ENCODE data around the gene SLC25A19. TPM values are rescaled to one million over a fixed set of nuclear protein-coding genes. Genes with fewer than 3 reads are reported as not detected.
A peak's percentile ranks its signal among the peaks of the same experiment; 100 is the strongest.
"Not testable (repeated sequence)": the region's sequence is repeated elsewhere in the genome, so short reads cannot be mapped to it uniquely, and the experiment has no call there.

The SLC25A19 gene
- total RNA-seq, 1 donor = 5.9 TPM

- no peaks in the 10 kb centered on the region for H3K27me3 ChIP-seq (ENCODE audit: insufficient read depth, low read length)
- H3K9me3 ChIP-seq (ENCODE audit: low read depth, low read length) = no peaks in the 10 kb centered on the region
- peaks cover 69% of the 10 kb centered on the region for H3K4me1 ChIP-seq (ENCODE audit: insufficient read depth, low read length)
- no peak overlapping the region for H3K4me3 ChIP-seq (ENCODE audit: low read length)
These were observed 23.5 kb downstream of the SLC25A19 start for GRCh38 chr17:75265614-75266315.

DNA sequence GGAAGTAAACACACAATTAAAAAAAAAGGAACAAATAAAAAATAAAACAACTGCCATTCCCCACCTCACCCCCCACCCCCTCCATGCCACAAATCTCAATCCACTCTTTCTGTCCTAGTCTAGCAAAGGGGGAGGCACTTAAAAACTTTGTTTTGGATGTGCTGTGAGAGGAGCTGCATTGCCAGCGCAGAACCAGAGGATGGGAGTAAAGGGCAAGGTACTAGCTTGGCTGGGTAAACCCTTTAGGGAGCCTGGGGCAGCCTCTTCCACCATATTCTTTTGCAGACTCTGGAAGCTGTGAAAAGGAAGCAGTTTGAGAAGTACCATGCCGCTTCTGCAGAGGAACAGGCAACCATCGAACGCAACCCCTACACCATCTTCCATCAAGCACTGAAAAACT is 26.2 kb downstream of the SLC25A19 start:
- Histone ChIP-seq H3K4me1 (ENCODE audit: insufficient read depth, low read length) (peaks cover 69% of the 10 kb centered on the region), H3K9me3 (ENCODE audit: low read depth, low read length) (no peaks in the 10 kb centered on the region), H3K27me3 (ENCODE audit: insufficient read depth, low read length) (no peaks in the 10 kb centered on the region), H3K4me3 (ENCODE audit: low read length) (no peak overlapping the region)

DNA sequence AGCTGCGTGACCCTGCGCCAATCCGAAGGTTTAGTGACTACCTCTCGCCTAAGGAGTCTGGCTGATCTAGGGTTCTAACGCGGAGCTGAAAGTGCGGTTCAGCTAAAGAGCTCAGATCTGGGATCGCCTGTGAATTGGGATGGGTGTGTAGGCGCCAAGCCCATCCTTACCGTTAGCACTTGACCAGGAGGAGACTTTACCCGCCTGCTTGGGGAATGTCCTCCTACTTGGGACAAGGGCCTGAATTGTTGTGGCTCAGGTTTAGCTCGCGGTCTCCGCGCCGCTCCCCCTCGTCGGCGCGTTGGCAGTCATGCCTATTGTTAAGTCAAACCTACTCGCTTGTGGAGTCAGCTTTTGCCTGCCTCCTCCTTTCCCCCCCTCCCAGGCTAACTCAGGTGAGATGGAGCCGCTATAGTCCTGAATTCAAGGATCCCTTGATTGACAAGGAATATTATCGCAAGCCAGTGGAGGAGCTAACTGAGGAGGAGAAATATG is 27.1 kb downstream of the SLC25A19 start:
- Histone ChIP-seq H3K4me3 (ENCODE audit: low read length) (peak overlapping the region; percentile 94), H3K4me1 (ENCODE audit: insufficient read depth, low read length) (peaks cover 60% of the 10 kb centered on the region), H3K27me3 (ENCODE audit: insufficient read depth, low read length) (no peaks in the 10 kb centered on the region), H3K9me3 (ENCODE audit: low read depth, low read length) (no peaks in the 10 kb centered on the region)

DNA sequence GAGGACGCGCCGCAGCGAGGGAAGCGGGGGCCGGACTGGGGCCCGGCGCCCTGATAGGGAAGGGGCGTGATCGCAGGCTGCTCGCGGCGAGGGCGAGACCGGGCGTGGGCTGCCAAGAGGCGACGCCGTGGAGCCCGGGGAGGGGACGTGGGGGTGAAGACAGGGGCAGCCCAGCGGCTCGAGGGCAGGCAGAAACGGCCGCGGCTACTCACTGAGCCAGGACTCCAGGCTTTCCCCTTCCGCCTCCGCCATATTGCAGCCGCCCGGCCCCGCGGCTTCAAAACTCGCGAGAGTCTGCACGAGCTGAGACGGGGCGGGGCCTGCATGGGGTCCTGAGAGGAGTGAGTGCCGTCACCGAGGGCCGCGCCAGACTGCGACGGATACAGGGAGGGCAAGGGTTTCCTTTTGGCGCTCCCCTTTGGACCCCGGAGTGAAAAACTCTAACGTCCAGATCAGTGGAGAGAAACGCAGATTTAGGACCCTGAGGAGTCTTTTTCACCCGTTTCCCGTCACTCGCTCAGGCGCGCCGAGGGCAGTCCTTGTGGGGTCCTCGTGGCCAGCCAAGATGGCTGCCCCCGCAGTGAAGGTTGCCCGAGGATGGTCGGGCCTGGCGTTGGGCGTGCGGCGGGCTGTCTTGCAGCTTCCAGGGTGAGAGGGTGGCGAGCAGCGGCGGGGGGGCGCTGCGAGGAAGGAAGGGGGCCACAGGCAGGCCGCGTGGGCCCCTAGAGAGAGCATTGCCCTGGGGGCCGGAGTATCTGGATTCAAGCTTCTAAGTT is 27.7 kb downstream of the SLC25A19 start, which contains the start of the genes GGA3 and MRPS7:
Gene GGA3, minus strand, starts transcription at position 271 of the 776 bp plus-strand sequence. Its CDS starts 19 bp downstream, at position 252.
Gene MRPS7, plus strand, starts transcription at position 544 of the 776 bp plus-strand sequence. Its CDS starts 22 bp downstream, at position 566.
- H3K27me3 ChIP-seq (ENCODE audit: insufficient read depth, low read length) = no peaks in the 10 kb centered on the region
- H3K9me3 ChIP-seq (ENCODE audit: low read depth, low read length) = no peaks in the 10 kb centered on the region
- H3K4me3 ChIP-seq (ENCODE audit: low read length) = peak within 1 kb of the TSS; percentile 94
- peaks cover 54% of the 10 kb centered on the region for H3K4me1 ChIP-seq (ENCODE audit: insufficient read depth, low read length)

GRCh38 chr17:75260641-75261335 is 28.4 kb downstream of the SLC25A19 start:
- Histone ChIP-seq H3K4me3 (ENCODE audit: low read length) (peak overlapping the region; percentile 94), H3K4me1 (ENCODE audit: insufficient read depth, low read length) (peaks cover 50% of the 10 kb centered on the region), H3K9me3 (ENCODE audit: low read depth, low read length) (no peaks in the 10 kb centered on the region), H3K27me3 (ENCODE audit: insufficient read depth, low read length) (no peaks in the 10 kb centered on the region)

GRCh38 chr17:75257228-75257627 is 32.0 kb downstream of the SLC25A19 start:
- not testable (repeated sequence) for H3K27me3 ChIP-seq (ENCODE audit: insufficient read depth, low read length)

DNA sequence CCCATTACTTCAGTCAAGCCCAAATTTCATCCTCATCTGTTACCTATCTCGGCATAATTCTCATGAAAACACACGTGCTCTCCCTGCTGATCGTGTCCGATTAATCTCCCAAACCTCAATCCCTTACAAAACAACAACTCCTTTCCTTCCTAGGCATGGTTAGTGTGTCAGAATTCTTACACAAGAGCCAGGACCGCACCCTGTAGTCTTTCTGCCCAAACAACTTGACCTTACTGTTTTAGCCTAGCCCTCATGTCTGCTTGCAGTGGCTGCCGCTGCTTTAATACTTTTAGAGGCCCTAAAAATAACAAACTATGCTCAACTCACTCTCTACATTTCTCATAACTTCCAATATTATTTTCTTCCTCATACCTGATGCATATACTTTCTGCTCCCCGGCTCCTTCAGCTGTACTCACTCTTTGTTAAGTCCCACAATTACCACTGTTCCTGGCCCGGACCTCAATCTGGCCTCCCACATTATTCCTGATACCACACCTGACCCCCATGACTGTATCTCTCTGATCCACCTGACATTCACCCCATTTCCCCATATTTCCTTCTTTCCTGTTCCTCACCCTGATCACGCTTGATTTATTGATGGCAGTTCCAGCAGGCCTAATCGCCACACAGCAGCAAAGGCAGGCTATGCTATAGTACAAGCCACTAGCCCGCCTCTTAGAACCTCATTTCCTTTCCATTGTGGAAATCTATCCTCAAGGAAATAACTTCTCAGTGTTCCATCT is 33.1 kb downstream of the SLC25A19 start:
- H3K4me3 ChIP-seq (ENCODE audit: low read length); H3K27me3 ChIP-seq (ENCODE audit: insufficient read depth, low read length); H3K9me3 ChIP-seq (ENCODE audit: low read depth, low read length): not testable (repeated sequence)
- peaks cover 46% of the 10 kb centered on the region for H3K4me1 ChIP-seq (ENCODE audit: insufficient read depth, low read length)

More at GRCh38 chr17:75257228-75257627, 32.0 kb downstream of the SLC25A19 start:
- not testable (repeated sequence) for H3K9me3 ChIP-seq (ENCODE audit: low read depth, low read length); H3K4me3 ChIP-seq (ENCODE audit: low read length)
- H3K4me1 ChIP-seq (ENCODE audit: insufficient read depth, low read length) = peaks cover 38% of the 10 kb centered on the region

DNA sequence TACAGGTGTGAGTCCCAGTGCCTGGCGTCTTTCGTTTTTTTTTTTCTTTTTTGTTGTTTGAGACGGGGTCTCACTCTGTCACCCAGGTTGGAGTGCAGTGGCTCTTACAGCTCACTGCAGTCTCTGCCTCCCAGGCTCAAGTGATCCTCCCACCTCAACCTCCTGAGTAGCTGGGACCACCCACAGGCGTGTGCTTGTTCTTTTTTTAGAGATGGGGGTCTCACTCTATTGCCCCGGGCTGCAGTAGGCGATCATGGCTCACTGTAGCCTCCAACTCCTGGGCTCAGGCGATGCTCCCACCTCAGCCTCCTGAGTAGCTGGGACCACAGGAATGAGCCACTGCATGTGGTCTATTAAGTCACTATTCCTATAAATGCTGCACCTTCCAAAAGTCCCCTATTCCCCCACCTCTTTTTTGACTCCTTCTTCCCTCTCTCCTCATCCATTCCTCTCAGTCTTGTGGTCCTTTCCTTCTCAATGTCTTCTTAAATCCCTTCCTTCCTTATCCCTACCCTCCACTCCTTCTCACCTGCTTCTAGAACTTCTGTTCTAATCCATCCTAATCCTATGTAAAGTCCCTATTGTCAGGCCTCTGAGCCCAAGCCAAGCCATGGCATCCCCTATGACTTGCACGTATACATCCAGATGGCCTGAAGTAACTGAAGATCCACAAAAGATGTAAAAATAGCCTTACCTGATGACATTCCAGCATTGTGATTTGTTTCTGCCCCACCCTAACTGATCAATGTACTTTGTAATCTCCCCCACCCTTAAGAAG is 37.0 kb downstream of the SLC25A19 start:
- Histone ChIP-seq H3K9me3 (ENCODE audit: low read depth, low read length) (no peaks in the 10 kb centered on the region), H3K4me1 (ENCODE audit: insufficient read depth, low read length) (peaks cover 37% of the 10 kb centered on the region), H3K27me3 (ENCODE audit: insufficient read depth, low read length) (no peaks in the 10 kb centered on the region), H3K4me3 (ENCODE audit: low read length) (no peak overlapping the region)

DNA sequence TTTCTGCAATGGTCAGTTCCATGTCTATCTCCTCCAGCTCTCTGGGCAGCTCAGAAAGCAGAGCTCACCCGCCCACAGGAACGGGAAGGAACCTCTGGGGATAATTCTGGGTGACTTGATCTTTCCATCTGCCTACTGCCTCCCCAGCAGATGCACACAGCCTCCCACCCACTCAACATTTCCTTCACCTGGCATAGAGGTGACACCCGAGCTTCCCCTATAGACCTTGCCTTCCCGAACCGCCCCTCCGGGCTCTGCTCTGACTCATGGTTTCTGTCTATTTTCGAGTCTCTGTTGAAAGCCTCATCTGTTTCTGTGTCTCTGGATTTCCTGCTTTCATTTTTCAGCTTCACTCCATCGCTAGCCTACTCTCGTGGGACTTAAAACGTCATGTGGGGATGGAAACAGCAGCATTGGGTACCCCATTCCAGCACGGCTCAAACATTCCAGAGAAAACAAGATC is 39.2 kb downstream of the SLC25A19 start:
- Histone ChIP-seq H3K4me1 (ENCODE audit: insufficient read depth, low read length) (peaks cover 41% of the 10 kb centered on the region), H3K9me3 (ENCODE audit: low read depth, low read length) (no peaks in the 10 kb centered on the region), H3K4me3 (ENCODE audit: low read length) (no peak overlapping the region), H3K27me3 (ENCODE audit: insufficient read depth, low read length) (no peaks in the 10 kb centered on the region)

GRCh38 chr17:75249564-75249963 is 39.7 kb downstream of the SLC25A19 start:
- no peaks in the 10 kb centered on the region for H3K9me3 ChIP-seq (ENCODE audit: low read depth, low read length)
- H3K4me1 ChIP-seq (ENCODE audit: insufficient read depth, low read length) = peaks cover 46% of the 10 kb centered on the region
- no peak overlapping the region for H3K4me3 ChIP-seq (ENCODE audit: low read length)
- H3K27me3 ChIP-seq (ENCODE audit: insufficient read depth, low read length) = no peaks in the 10 kb centered on the region

DNA sequence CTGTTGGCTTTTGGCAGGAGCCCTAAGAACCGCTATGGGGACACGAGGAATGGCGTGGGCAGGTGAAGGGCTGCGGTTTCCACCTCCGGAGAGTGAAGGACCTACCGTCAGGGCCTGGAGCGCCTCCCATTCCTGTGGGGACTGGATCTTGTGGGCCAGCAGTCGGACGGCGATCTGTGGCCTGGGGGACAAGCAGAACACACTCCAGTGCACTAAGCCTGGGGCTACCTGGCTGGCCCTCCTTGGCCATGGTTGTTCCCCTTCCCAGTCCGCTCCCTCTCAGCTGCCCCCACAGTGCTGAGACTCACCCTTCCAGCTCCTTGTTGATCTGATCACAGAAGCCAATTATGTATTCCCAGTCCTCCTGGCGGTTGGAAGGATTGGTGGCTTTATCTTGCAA is 42.8 kb downstream of the SLC25A19 start:
- H3K9me3 ChIP-seq (ENCODE audit: low read depth, low read length) = no peaks in the 10 kb centered on the region
- no peaks in the 10 kb centered on the region for H3K27me3 ChIP-seq (ENCODE audit: insufficient read depth, low read length)
- no peak overlapping the region for H3K4me3 ChIP-seq (ENCODE audit: low read length)
- H3K4me1 ChIP-seq (ENCODE audit: insufficient read depth, low read length) = peaks cover 49% of the 10 kb centered on the region

DNA sequence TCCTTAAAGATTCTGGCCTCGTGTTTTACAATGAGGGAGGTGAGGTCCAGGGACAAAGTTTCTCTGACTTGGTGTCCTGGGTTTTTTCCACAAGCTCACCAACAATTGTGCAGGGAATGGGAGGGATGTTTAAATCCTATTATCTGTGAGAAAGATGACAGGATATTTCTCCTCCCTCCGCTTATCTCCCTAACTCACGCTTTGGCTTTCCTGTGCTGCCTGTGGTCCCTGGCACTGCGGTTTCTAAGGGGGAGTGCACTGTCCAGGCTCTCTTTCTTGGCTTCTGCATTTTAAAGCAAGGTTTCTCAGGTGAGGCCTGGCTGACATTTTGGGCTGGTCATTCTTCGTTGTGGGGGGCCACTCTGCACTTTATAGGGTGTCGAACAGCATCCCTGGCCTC is 44.2 kb downstream of the SLC25A19 start:
- Histone ChIP-seq H3K4me3 (ENCODE audit: low read length) (no peak overlapping the region), H3K9me3 (ENCODE audit: low read depth, low read length) (no peaks in the 10 kb centered on the region), H3K27me3 (ENCODE audit: insufficient read depth, low read length) (no peaks in the 10 kb centered on the region), H3K4me1 (ENCODE audit: insufficient read depth, low read length) (peaks cover 35% of the 10 kb centered on the region)

- Histone ChIP-seq H3K9me3 (ENCODE audit: low read depth, low read length) (no peaks in the 10 kb centered on the region), H3K4me3 (ENCODE audit: low read length) (no peak overlapping the region), H3K4me1 (ENCODE audit: insufficient read depth, low read length) (peaks cover 28% of the 10 kb centered on the region), H3K27me3 (ENCODE audit: insufficient read depth, low read length) (no peaks in the 10 kb centered on the region)
These were observed 44.9 kb downstream of the SLC25A19 start for GRCh38 chr17:75244133-75244866.

Measured in mononuclear cell (primary cell).